Neural progenitor cell (in vitro differentiated cells): ENCODE results near the gene DRAP1.

Experiments used
- CTCF ChIP-seq: fragments of 200-600 bp; sonication (generic); IDR thresholded peaks from 2 replicates; pipeline ENCODE4 v1.5.1; 2017; ENCODE audit warnings: antibody characterized with exemption, mild to moderate bottlenecking
- EZH2 ChIP-seq: fragments of 200-600 bp; sonication (generic); IDR thresholded peaks from 2 replicates; pipeline ENCODE4 v1.6.1; 2017; ENCODE audit warnings: antibody characterized with exemption, mild to moderate bottlenecking, moderate library complexity

- TF ChIP-seq CTCF (no peak), EZH2 (no peak)
Measured at GRCh38 chr11:65958774-65959420, 39.7 kb downstream of the DRAP1 start.
